Hematopoietic multipotent progenitor cell treated with erythropoietin and hydrocortisone succinate and interleukin-3 and kit ligand, for 15 days (in vitro differentiated cells): Measurements from ENCODE around the gene NEU4.
"Not testable (repeated sequence)": the region's sequence is repeated elsewhere in the genome, so short reads cannot be mapped to it uniquely, and the experiment has no call there.

Experiments
- DNase-seq: peaks from one replicate; pipeline ENCODE4 v3.0.0-alpha.2; 2015; ENCODE audit warnings: low spot score

Gene NEU4

GRCh38 chr2:241814393-241814642 lies 5.3 kb downstream of the NEU4 start:
- DNase-seq, result no peak

GRCh38 chr2:241814643-241815476 lies 5.9 kb downstream of the NEU4 start:
- no peak for DNase-seq

- no peak for DNase-seq
Observed at GRCh38 chr2:241815477-241816430, 6.8 kb downstream of the NEU4 start.

GRCh38 chr2:241816431-241817121 lies 7.6 kb downstream of the NEU4 start:
- DNase-seq, result no peak

GRCh38 chr2:241817126-241817820 lies 8.3 kb downstream of the NEU4 start:
- DNase-seq, result no peak

- not testable (repeated sequence) for DNase-seq
Observed at GRCh38 chr2:241817821-241818215, 8.8 kb downstream of the NEU4 start.

GRCh38 chr2:241818229-241818942 lies 9.4 kb downstream of the NEU4 start:
- DNase-seq, result no peak

GRCh38 chr2:241818943-241819270 lies 9.9 kb downstream of the NEU4 start:
- no peak for DNase-seq

GRCh38 chr2:241819947-241820624 lies 11.1 kb downstream of the NEU4 start:
- not testable (repeated sequence) for DNase-seq

GRCh38 chr2:241820625-241821384 lies 11.8 kb downstream of the NEU4 start:
- no peak for DNase-seq

- DNase-seq, result no peak
Observed at GRCh38 chr2:241821460-241822263, 12.7 kb downstream of the NEU4 start.

GRCh38 chr2:241822264-241822623 lies 13.3 kb downstream of the NEU4 start:
- DNase-seq, result no peak

- not testable (repeated sequence) for DNase-seq
Observed at GRCh38 chr2:241823531-241824437, 14.8 kb downstream of the NEU4 start.

GRCh38 chr2:241827394-241827793 lies 18.4 kb downstream of the NEU4 start:
- no peak for DNase-seq

GRCh38 chr2:241833101-241833663 lies 24.2 kb downstream of the NEU4 start:
- no peak for DNase-seq

GRCh38 chr2:241833756-241834526 lies 24.9 kb downstream of the NEU4 start:
- DNase-seq, result not testable (repeated sequence)
